Raji (cell line): ENCODE measurements around the gene SHC2.

Experiments used
- POLR2A ChIP-seq: IDR thresholded peaks from 2 replicates; pipeline ENCODE4 v1.6.1; 2011; ENCODE audit warnings: low read depth, low read length, control low read depth; ENCODE audit not compliant: insufficient read depth

SHC2 gene

DNA sequence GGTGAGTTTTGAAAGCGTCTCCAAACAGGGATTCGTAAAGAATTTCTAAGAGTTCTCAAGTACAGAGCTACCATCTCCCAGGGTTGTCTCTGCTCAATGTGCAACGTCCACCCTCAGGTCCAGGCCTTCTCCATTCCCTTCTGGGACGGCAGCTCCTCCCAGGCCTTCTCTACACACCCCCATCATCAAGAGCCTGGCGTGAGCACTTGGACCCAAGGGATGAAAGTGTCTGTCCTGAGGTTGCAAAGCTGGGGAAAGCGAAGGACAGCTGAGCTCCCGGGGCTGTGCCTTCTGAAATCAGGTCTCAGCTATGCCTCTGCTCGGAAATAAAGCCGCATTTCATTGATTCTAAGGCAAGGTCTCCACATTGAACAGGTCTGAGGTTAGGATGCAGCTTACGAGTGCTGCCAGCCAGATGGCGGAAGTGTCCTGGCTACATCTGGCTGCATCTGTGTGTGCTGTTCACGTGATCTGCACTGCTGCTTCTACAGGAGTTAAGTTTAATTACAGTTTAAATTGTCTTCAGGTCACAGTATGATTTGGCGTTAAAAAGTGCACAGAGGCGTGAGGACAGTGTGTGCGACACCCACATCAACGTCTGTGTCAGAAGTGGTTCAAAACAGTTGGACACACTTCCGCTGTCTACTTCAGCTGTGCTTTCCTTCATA, 89.2 kb downstream of the SHC2 start:
- TF ChIP-seq POLR2A = no peak

DNA sequence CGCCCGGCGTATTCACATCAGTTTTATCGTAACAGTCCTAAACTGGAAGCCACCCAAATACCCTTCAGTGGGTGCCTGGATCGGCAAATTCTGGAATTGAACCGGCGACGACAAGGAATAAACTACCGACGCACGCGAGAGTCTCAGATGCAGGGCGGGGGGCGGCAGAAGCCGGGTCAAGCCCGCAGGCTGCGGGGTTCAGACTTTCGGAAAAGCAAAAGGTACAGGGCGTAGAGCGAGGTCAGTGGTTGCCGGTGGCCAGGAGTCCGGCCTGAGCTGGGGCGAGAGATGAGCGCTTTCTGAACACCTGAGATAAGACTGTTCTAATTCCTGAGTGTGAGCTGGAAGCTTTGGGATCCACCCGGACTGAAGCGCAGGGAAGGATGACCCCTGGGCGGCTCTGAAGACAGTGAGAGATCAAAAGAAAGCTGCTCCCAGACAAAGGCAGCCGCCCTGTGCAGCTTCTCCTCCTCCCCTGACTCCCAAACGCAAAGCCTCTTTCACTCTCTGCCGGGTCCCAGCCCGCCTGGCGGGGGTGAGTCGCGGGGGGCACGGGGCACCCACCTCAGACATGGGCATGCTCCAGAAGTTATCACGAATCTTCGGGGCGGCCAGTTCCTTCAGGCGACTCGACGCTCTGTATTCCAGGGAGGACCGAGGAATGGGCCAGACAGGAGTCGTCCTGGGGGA, 90.0 kb downstream of the SHC2 start:
- TF ChIP-seq POLR2A = no peak

DNA sequence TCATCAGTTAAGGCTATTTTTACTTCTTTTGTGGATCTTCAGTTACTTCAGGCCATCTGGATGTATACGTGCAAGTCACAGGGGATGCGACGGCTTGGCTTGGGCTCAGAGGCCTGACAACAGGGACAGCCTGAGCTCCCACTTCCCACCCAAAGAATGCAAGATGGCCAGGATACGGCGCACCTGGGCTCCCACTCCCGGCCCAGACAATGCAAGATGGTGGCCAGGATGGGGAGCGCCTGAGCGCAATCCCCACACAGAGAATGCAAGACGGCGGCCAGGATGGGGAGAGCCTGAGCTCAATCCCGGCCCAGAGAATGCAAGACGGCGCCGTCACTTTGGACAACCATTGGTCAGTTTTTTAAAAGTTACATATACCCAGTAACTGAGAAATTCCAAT, 91.0 kb downstream of the SHC2 start:
- TF ChIP-seq POLR2A = no peak

GRCh38 chr19:369256-369655, 91.6 kb downstream of the SHC2 start:
- TF ChIP-seq POLR2A = no peak

DNA sequence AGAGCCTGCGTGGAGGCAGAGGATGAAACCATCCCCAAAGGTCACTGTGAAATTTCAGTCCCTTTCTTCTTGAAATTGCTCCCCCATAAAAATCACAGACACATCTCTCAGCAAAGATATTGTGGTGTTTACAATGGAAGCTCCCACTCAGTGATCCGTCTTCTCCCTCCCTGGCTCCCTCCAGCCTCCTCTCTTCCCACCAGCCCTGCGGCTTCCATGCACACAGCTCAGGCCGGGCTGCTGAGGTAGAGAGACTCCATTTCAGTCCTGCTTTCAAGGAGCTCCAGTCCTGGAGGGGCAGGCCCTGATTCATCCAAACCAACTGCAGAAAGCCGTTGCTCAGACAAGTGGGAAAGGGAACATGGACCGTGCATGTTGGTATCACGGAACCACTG, 92.2 kb downstream of the SHC2 start:
- TF ChIP-seq POLR2A = no peak

DNA sequence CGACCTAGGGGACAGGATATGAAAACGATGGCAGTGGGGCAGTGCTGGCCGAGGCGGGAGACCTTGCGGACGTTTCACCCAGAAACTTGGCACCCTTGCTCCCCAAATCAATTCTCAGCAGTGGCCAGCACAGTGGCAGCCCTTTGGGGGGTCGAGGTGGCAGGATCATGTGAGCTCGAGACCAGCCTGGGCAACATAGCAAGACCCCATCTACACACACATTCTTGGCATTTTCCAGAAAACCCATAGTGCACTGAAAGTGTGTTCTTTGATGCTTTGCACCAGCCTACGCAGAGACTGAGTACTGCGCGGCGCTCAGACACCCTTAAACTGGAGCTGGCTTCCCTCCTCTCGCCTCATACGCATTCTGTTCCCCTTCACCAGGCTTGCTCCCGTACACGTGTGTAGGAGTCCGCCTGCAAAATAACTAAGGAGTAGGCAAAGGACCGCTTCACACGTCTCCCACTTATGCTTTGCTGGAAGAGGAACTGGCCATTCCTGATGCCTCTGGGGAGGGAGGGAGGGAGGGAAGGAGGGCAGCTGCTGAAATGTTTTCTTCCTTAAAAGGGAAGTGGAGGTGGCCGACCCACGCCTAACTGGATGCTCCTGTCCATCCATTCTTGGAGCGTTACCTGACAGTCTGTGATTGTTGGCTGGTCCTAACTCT, 92.7 kb downstream of the SHC2 start:
- no peak for TF ChIP-seq POLR2A

- TF ChIP-seq POLR2A = no peak
Observed at GRCh38 chr19:367561-367960, 93.3 kb downstream of the SHC2 start.

DNA sequence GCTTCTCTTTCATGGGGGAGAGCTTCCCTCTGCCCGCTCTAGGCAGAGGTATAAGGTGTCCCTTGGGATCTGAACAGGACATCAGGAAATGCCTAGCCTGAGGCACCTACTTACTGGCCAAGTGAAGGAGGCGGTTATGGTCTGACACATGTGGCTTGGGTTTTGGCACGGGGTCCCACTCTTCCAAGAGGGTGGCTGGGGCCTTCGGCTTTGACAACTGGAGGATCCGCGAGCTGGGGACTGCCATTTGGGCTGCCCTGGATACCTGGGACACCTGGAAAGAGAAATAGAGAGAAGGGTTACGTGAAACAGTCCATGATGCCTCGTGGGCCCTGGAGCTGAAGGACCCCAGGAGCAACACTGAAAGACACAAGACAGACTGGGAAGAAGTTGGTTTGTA, 93.9 kb downstream of the SHC2 start:
- no peak for TF ChIP-seq POLR2A
